Measurements from ENCODE around the gene SVOP. TPM values are rescaled to one million over a fixed set of nuclear protein-coding genes. Genes with fewer than 3 reads are reported as not detected.

The SVOP gene
- total and polyA plus RNA-seq, 2 of the 4 experiments (the other 2 are of a cell fraction): not detected

- Histone ChIP-seq H4K5ac (ENCODE audit: low read depth, low read length) (no peak overlapping the region), H3K4me3 (ENCODE audit: insufficient read depth, low read depth, low read length) (no peak overlapping the region), H3K9ac (ENCODE audit: low read depth, low read length) (no peak overlapping the region), H3K27me3 (ENCODE audit: control insufficient read depth, insufficient read depth, low read length) (peaks cover 8% of the 10 kb centered on the region), H3K56ac (ENCODE audit: extremely low read depth, insufficient read depth, low read length) (no peak overlapping the region), H3K27ac (ENCODE audit: insufficient read depth, low read length) (no peak overlapping the region), H2BK20ac (ENCODE audit: low read depth, low read length) (no peak overlapping the region), H2AK9ac (replicated peaks; ENCODE audit: low read depth, low read length, poor library complexity) (no peak overlapping the region), H2AFZ (replicated peaks; ENCODE audit: low read length, poor library complexity) (no peak overlapping the region), H3K79me1 (ENCODE audit: low read depth in 1 of 2, low read length in 2 of 2) (no peaks in the 10 kb centered on the region), H2BK15ac (ENCODE audit: low read depth, low read length) (no peak overlapping the region), H2AK5ac (ENCODE audit: low read depth, low read length) (no peak overlapping the region), H3K4ac (ENCODE audit: low read depth, low read length) (no peak overlapping the region), H4K91ac (ENCODE audit: insufficient read depth, low read depth, low read length) (no peak overlapping the region), H3K9me3 (ENCODE audit: control insufficient read depth, insufficient read depth, low read length) (peaks cover 4% of the 10 kb centered on the region; the same call in 1 of the 2 replicates), H2BK5ac (ENCODE audit: low read depth, low read length, poor library complexity, severe bottlenecking) (no peak overlapping the region), H3K18ac (ENCODE audit: low read depth, low read length) (no peak overlapping the region), H3K9me1 (ENCODE audit: insufficient read depth, low read length) (no peaks in the 10 kb centered on the region; the same call in 1 of the 2 replicates), H3K4me1 (ENCODE audit: control insufficient read depth, insufficient read depth, low read length) (0 out of 2 replicates have a peak, but pooled peaks cover 1% of the 10 kb centered on the region), H3K36me3 (ENCODE audit: control insufficient read depth, insufficient read depth, low read length) (no peaks in the 10 kb centered on the region), H4K8ac (ENCODE audit: low read depth in 2 of 2, low read length in 2 of 2) (no peak overlapping the region), H3K14ac (replicated peaks; ENCODE audit: low read depth, low read length) (no peak overlapping the region), H3K23ac (ENCODE audit: low read depth, low read length) (no peak overlapping the region), H2BK120ac (ENCODE audit: low read depth, low read length) (no peak overlapping the region), H4K20me1 (ENCODE audit: insufficient read depth, low read length) (no peaks in the 10 kb centered on the region), H3K4me2 (ENCODE audit: low read depth, low read length) (no peak overlapping the region)
- no peak for ATAC-seq (ENCODE audit: low read depth)
- BruUV-seq (replicated peaks): no TSS peak
- no peak for DNase-seq
- intact Hi-C loops (cut with micrococcal nuclease) (no loop called here), in situ Hi-C loops (cut with MboI; ENCODE audit: low sequenced_read_pairs) (no loop called here), dilution Hi-C loops (cut with HindIII; ENCODE audit: low sequenced_read_pairs, unreplicated experiment) (no loop called here)
- ChIA-PET CTCF (no interaction called here), POLR2A (ENCODE audit: unreplicated experiment) (no interaction called here)
- WGBS, 2 experiments (ENCODE audit: extremely low coverage in 2 of 2, insufficient read length in 1 of 2): no CpG with 5 or more reads among the region's 1 CpG
- no peak for TF ChIP-seq BHLHE40 (IDR thresholded peaks at IDR 0.05; ENCODE audit: low read depth, low read length)
- TF ChIP-seq NFE2L2 (IDR thresholded peaks at IDR 0.05; ENCODE audit: low read depth, low read length): no peak
- no peak for TF ChIP-seq RFX5 (IDR thresholded peaks at IDR 0.05; ENCODE audit: low read depth, low read length)
- TF ChIP-seq POLR2A (IDR thresholded peaks at IDR 0.05; ENCODE audit: low read depth, low read length): no peak
- TF ChIP-seq FOS (IDR thresholded peaks at IDR 0.05; ENCODE audit: low read depth, low read length): no peak
- TF ChIP-seq RAD21 (IDR thresholded peaks at IDR 0.05; ENCODE audit: low read length): no peak
- TF ChIP-seq MXI1 (IDR thresholded peaks at IDR 0.05; ENCODE audit: borderline replicate concordance, low read depth, low read length): no peak
- TF ChIP-seq MAFK (IDR thresholded peaks at IDR 0.05; ENCODE audit: low read depth, low read length): no peak
- TF ChIP-seq CTCF (conservative IDR thresholded peaks at IDR 0.05; ENCODE audit: low read depth, low read length): no peak
- TF ChIP-seq CHD1 (IDR thresholded peaks at IDR 0.05; ENCODE audit: low read depth, low read length): no peak
- TF ChIP-seq CEBPB (IDR thresholded peaks at IDR 0.05; ENCODE audit: low read depth, low read length): no peak
- no peak for TF ChIP-seq SMC3 (IDR thresholded peaks at IDR 0.05; ENCODE audit: low read depth, low read length)
- no peak for TF ChIP-seq USF2 (IDR thresholded peaks at IDR 0.05; ENCODE audit: low read depth, low read length)
- TF ChIP-seq RCOR1 (IDR thresholded peaks at IDR 0.05; ENCODE audit: insufficient replicate concordance, low read length): no peak
- no peak for TF ChIP-seq MAZ (IDR thresholded peaks at IDR 0.05; ENCODE audit: borderline replicate concordance, low read depth, low read length)
- no peak for TF ChIP-seq ELK1 (IDR thresholded peaks at IDR 0.05; ENCODE audit: borderline replicate concordance, low read depth, low read length)
Measured at GRCh38 chr12:108947097-108947496, 73.8 kb downstream of the SVOP start.
